ENCODE measurements around the gene BABAM2. TPM values are rescaled to one million over a fixed set of nuclear protein-coding genes. Genes with fewer than 3 reads are reported as not detected.
"Not testable (repeated sequence)": the region's sequence is repeated elsewhere in the genome, so short reads cannot be mapped to it uniquely, and the experiment has no call there.

Gene BABAM2
- total and polyA plus RNA-seq, 7 donors, result 34.2 to 74.5 (median 52.3) TPM

- Histone ChIP-seq H3K36me3 (ENCODE audit: insufficient read depth in 1 of 2, low read depth in 1 of 2) (no peaks in the 10 kb centered on the region), H3K4me1 (peaks cover 43% of the 10 kb centered on the region), H3K4me3 (no peak overlapping the region), H3K27ac (peak overlapping the region; percentile 99), H3K27me3 (ENCODE audit: insufficient read depth in 3 of 3, low read length in 2 of 3) (no peaks in the 10 kb centered on the region), H3K9me3 (no peaks in the 10 kb centered on the region)
- DNase-seq, result peak in 1 of 2 donors; percentile 75
- WGBS, 3 donors, result 63 to 83% (median 73%) methylated on average over 8 of the region's 8 CpGs
- intact Hi-C loops (cut with DNase I), result no loop called here
- no peak for TF ChIP-seq CTCF (IDR thresholded peaks at IDR 0.05)
- peak; percentile 75 to 84 (median 78) for ATAC-seq
These were observed 442.2 kb downstream of the BABAM2 start for GRCh38 chr2:28332696-28333095.

- intact Hi-C loops (cut with DNase I), result no loop called here
- H3K27ac ChIP-seq, result peak overlapping the region; percentile 99
- H3K27me3 ChIP-seq (ENCODE audit: insufficient read depth in 3 of 3, low read length in 2 of 3), result no peaks in the 10 kb centered on the region
- TF ChIP-seq CTCF (IDR thresholded peaks at IDR 0.05), result no peak
- 25 to 33% (median 31%) methylated on average over 15 of the region's 15 CpGs for WGBS, 3 donors
- no peaks in the 10 kb centered on the region for H3K36me3 ChIP-seq (ENCODE audit: insufficient read depth in 1 of 2, low read depth in 1 of 2)
- peak overlapping the region; percentile 8 for H3K4me3 ChIP-seq
- DNase-seq, result peak; percentile 65 to 85
- no peaks in the 10 kb centered on the region for H3K9me3 ChIP-seq
- peak; percentile 80 to 91 (median 84) for ATAC-seq
- peaks cover 55% of the 10 kb centered on the region for H3K4me1 ChIP-seq
These were observed 443.3 kb downstream of the BABAM2 start for GRCh38 chr2:28333606-28334526.

GRCh38 chr2:28334527-28334894 lies 444.0 kb downstream of the BABAM2 start:
- no peaks in the 10 kb centered on the region for H3K9me3 ChIP-seq
- no peak for TF ChIP-seq CTCF (IDR thresholded peaks at IDR 0.05)
- H3K4me3 ChIP-seq, result peak overlapping the region; percentile 8
- intact Hi-C loops (cut with DNase I), result no loop called here
- peak; percentile 26 to 36 (median 34) for ATAC-seq
- H3K27me3 ChIP-seq (ENCODE audit: insufficient read depth in 3 of 3, low read length in 2 of 3), result no peaks in the 10 kb centered on the region
- H3K4me1 ChIP-seq, result peaks cover 57% of the 10 kb centered on the region
- WGBS, 3 donors, result 55 to 66% (median 58%) methylated on average over 8 of the region's 8 CpGs
- H3K27ac ChIP-seq, result peak overlapping the region; percentile 99
- no peaks in the 10 kb centered on the region for H3K36me3 ChIP-seq (ENCODE audit: insufficient read depth in 1 of 2, low read depth in 1 of 2)
- DNase-seq, result peak in 1 of 2 donors; percentile 54

GRCh38 chr2:28335265-28335664 lies 444.7 kb downstream of the BABAM2 start:
- H3K36me3 ChIP-seq (ENCODE audit: insufficient read depth in 1 of 2, low read depth in 1 of 2); H3K4me3 ChIP-seq; intact Hi-C loops (cut with DNase I); H3K9me3 ChIP-seq; H3K27me3 ChIP-seq (ENCODE audit: insufficient read depth in 3 of 3, low read length in 2 of 3); ATAC-seq: not testable (repeated sequence)
- 93 to 97% (median 93%) methylated on average over 11 of the region's 11 CpGs for WGBS, 3 donors
- H3K27ac ChIP-seq, result peak overlapping the region; percentile 99
- H3K4me1 ChIP-seq, result peaks cover 57% of the 10 kb centered on the region
- DNase-seq, result peak in 1 of 2 donors; percentile 42

GRCh38 chr2:28335666-28336065 lies 445.1 kb downstream of the BABAM2 start:
- H3K27ac ChIP-seq, result no peak overlapping the region
- peak in 1 of 2 donors; percentile 40 for DNase-seq
- WGBS, 3 donors, result 84 to 95% (median 92%) methylated on average over 6 of the region's 6 CpGs
- no peaks in the 10 kb centered on the region for H3K36me3 ChIP-seq (ENCODE audit: insufficient read depth in 1 of 2, low read depth in 1 of 2)
- no peaks in the 10 kb centered on the region for H3K27me3 ChIP-seq (ENCODE audit: insufficient read depth in 3 of 3, low read length in 2 of 3)
- TF ChIP-seq CTCF (IDR thresholded peaks at IDR 0.05), result no peak
- H3K4me3 ChIP-seq, result no peak overlapping the region
- H3K9me3 ChIP-seq, result no peaks in the 10 kb centered on the region
- intact Hi-C loops (cut with DNase I), result no loop called here
- ATAC-seq, result no peak
- peaks cover 57% of the 10 kb centered on the region for H3K4me1 ChIP-seq
